ENCODE measurements around the gene GRAMD2B.
"Not testable (repeated sequence)": the region's sequence is repeated elsewhere in the genome, so short reads cannot be mapped to it uniquely, and the experiment has no call there.

GRAMD2B gene

DNA sequence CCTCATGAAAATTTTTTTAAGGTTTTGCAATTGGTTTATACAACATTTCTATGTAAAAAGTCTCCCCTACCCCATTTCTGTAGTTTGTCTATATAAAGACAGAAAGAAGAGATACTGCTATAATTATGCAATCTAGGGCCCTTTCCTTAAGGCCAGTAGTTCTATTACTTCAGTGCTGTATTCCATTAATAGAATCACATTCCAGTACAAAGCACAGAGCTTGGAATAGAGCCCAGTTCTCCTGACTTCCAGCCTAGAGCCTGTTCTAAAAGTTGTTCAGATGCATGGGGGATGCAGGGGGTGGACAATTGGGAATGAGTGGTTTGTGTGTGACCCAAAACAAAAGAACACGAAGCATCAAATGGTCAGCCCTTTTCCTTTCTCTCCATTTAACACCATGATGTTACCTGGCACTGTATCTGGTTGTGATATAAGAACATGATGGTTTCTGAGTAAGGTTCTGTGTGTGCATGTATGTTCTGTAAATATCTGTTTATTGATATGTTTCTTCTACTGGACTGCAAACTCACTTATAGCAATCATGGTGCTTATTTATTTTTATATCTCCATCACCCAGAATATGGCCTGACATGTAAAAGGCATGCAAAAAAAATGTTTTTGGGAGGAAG lies 8.2 kb upstream of the GRAMD2B start:
- no peak for DNase-seq

DNA sequence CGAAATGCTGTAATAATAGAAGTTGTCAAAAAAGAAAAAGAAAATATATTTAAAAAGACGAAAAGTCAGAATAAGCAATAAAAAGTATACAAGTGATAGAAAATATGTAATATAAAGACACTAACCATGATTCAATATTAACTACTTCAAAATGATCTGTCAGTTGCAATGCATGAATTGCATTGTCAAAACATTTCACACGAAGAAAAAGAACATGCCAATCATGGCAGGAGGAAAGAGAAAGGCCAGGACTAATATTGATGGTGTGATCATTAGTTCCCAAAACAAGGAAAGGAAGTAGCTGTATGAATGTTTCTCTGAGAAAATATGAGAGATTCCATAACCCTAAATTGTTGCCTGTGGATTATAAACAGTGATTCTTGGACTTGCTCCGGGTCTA lies 7.4 kb upstream of the GRAMD2B start:
- DNase-seq, result no peak

DNA sequence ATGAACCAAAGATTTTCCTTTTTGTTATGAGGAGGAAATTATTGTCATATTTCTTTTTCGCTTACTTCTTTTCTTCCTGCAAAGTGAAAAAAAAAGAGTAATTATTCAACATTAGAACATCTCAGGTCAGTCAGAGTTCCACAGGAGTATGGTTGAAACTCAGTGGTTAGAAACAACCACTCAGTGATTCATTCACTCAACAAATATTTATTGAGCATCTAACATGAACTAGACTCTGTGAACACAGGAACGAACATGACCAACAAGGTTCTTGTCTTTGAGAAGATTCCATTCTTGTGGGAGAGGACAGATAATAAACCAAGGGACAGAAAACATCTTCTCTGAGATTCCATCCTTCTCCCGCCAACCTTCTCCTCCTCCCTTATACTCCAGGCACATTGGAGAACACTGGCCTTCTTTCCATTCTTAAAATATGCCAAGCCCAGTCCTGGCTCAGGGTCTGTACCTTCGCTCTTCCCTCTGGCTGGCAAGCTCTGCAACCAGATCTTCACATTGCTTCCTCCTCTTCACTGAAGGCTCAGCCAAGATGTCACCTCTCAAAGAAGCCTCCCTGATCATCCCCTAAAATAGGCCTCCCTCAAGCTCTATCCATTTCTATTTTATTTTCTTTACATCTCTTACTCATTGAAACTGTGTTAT lies 6.8 kb upstream of the GRAMD2B start:
- no peak for DNase-seq

DNA sequence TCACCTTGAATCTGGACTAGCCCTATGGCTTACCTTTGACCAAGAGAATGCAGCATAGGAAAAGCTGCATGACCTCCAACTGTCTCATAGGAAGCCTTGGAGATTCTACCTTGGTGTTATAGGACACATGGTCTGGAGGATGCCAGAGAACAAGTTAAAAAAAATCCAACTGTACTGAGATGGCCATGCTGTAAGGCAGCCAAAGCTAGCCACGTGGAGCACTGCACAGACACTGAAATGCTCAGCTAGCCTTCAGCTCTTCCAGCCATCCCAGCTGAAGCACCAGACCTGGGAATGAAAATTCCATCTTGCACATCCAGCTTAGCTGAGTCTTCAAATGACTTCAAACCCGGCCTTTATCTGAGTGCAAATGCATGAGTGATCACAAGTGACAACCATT lies 6.0 kb upstream of the GRAMD2B start:
- DNase-seq, result no peak

DNA sequence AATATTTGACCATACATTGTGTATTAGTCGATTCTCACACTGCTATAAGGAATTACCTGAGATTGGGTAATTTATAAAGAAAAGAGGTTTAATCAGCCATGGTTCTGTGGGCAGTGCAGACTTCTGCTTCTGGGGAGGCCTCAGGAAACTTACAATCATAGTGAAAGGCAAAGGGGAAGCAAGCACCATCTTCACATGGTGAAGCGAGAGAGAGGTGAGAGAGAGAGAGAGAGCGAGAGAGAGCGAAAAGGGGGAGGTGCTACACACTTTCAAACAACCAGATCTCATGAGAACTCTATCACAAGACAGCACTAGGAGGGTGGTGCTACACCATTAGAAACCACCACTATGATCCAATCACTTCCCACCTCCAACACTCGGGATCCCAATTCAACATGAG lies 4.1 kb upstream of the GRAMD2B start:
- no peak for DNase-seq

DNA sequence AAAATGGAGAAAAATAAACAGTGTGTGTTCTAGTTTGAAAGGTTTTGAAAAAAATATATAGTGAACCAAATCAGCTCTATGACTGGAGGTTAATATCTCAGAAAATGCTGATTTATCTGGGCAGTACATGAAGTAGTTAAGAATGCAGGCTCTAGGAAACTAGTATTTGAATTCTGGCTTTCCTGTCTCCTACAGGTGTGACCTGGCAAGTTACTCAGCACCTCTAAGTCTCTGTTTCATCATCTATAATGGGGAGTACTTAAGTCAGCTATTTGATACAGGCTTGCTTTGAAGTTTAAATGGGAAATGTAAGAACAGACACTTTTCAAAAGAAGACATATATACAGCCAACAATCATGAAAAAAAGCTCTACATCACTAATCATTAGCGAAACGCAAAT lies 5.2 kb downstream of the GRAMD2B start:
- DNase-seq, result no peak

DNA sequence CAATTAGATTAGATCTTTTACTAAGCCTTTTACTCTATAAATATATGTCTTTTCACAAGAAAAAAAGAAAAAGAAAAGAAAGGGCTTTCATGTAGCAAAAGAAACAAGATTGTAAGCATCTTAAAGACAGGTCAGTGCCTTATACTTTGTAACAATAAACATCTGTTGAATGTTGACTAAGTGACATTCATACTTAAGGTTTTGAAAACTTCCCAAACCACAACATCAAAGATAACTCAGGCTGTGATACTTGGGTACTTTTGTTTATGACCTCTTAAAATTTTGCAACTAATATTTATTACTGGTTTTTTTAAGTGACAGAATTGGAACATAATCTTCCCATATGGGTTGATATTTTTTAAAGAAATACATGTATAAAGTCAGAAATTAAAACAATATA lies 7.4 kb downstream of the GRAMD2B start:
- DNase-seq, result no peak

DNA sequence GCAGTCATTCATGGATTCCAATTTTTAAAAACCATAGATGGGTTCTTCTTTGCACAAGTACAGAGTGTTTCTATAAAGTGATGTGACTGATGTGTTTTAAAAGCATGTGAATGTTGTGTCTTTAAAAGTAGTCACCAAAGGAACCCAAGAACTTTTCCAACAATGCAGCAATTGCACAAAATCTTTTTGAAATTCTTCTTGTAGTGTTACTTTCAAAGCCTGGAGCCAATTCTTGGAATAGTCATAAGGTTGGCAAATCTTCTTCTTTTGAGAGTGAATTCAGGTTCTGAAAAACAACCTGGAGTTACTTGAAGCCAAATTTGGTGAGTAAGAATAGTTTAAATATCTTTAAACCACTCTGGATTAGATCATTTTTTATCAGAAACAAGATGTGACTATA lies 10.5 kb downstream of the GRAMD2B start:
- DNase-seq, result no peak

DNA sequence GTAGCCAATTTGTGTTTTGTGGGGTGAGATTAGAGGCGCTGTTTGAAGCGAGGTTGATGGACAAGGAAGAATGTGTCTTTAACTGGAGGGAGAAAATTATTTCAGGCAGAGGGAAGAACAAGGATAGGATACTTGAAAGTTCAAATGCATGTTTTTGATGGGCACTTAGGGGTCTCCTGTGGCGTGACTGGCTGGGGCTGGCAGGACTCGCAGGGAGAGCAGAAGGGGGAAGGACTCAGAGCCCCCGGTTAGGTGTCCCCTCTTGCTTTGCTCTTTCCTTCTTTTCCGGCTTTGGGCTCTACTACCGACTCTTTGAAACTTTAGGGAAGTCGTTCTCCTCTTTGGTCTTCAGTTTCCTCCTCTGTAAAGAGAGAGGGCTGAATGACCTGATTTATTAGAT lies 12.1 kb downstream of the GRAMD2B start:
- DNase-seq, result no peak

DNA sequence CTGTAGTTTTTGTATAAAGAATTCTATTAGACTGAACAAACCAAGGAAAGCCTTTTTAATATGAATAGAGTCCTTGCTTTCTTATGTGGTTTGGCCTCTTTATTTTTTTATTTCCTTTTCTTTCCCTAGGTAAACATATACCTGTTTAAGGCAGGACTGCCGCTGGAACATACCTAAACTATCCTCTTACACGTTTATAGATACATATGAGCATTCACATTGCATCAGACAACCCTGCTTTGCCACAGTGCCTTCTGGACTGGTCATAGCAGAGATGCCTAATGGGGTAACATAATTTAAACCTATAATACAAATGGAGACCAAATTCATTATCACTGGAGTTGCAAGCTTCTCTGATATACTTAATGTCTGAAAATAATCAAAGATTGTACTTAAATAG lies 12.5 kb downstream of the GRAMD2B start:
- DNase-seq, result no peak

DNA sequence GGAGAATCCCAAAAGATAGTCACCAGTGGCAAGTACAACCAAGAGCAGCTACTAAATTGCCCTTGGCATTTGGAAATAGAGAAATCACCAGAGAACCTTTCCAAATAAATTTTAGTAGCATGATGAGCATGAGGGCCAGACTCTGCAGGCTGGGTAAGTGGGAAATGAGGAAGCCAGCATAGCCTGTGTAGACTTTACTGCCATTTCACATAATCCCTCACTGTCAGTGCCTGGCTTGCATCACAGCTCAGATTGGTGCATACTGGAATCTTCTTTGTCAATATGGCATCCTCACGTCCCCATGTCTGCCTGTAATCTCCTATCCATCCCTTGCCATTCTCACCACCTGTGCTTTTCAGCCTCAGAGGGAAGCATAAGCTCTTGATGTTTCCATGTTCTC lies 14.5 kb downstream of the GRAMD2B start:
- DNase-seq, result no peak

DNA sequence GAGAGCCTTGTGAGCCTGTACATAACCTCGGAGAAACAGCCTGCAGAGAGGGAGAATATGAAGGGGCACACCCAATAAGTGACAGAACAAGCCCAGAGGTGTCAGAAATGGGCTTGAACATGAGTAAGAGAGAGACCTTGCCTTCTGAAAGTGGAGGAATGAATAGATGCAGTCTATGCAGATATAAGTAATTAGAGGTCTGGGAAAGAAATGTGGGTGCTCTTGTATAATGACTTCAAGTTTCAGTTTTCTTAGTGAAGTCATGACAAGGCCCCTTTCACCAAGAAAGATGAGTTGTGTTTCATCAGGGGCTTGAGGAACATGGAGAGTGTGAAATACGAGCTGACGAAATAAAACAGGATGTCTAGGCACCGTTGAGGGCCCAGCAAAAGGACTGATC lies 15.1 kb downstream of the GRAMD2B start:
- peak; percentile 18 for DNase-seq

DNA sequence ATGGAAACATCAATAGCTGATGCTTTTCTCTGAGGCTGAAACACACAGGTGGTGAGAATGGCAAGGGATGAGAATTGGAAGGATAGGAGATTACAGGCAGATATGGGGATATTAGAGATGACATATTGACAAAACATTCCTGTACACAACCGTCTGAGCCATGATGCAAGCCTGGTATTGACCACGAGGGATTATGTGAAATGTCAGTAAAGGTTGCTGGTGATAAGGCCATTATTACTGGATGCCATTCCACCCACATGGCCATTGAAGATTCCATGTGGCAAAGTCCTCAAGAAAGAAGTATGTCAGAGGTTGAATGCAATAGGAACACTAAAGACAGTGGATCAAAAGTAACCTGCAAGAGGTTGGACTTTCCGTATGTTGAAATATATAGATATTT lies 15.7 kb downstream of the GRAMD2B start:
- no peak for DNase-seq

DNA sequence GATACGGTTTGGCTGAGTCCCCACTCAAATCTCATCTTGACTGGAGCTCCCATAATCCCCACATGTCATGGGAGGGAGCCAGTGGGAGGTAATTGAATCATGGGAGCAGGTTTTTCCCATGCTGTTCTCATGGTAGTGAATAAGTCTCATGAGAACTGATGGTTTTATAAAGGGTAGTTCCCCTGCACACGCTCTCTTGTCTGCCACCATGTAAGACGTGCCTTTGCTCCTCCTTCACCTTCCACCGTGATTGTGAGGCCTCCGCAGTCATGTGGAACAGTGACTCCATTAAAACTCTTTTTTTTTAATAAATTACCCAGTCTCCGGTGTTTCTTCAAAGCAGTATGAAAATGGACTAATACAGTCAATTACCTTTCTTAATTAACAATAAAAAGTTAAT lies 16.5 kb downstream of the GRAMD2B start:
- DNase-seq, result not testable (repeated sequence)

DNA sequence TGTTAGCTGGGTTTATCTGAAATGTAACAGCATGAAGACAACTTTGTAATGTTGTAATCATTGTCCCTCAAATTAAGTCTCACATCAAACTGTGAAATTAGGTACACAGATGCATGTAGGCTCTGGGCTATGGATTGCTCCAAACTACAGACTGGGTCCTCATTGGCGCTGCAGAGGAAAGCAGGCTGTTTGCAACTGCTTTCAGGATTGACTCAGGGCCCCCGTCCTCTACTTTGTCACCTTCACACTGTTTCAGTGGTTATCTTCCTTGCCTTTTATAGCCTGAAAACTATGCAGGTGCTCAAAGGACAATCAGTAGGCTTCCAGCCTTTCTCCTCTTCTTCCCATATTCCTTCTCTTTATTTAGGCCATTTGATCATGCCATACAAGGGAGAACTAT lies 18.0 kb downstream of the GRAMD2B start:
- DNase-seq, result no peak

DNA sequence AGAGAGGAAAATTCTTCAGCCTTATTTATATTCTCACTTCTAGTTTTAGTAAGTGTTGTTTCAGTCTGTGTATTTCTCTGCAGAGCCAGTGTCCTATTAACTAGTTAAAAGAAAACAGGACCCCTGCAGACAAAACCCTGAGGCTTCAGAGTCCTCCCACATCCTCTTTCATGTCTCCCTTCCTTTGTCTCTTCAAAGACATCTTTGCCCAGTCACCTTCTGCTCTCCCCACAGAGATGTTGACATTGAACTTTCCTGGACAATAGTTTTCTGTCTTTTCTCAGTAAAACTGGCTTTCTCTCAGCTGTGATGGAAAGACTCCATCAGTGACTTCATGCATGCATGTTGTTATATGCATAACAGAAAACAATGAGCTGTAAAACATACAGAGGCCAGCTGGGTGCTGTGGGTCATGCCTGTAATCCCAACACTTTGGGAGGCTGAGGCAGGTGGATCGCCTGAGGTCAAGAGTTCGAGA lies 20.2 kb downstream of the GRAMD2B start:
- DNase-seq, result no peak

DNA sequence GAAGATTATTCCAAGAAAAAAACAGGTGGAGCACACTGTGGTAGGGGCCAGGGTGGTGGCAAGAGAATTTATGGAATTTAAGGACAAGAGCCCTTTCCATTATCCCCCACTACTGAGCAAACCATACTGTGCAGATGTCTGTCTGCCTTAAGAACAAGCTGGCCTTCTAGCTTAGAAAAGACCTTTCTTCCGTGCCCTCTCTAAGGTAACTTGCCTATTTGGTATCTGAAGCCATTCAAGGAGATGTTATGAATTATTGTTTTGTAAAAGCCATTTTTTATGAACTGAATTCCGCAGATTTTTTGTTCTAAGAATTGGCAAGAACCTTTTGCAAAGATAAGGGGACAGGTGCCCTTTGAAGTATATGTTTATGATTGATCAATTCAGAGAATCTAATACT lies 20.9 kb downstream of the GRAMD2B start:
- no peak for DNase-seq

DNA sequence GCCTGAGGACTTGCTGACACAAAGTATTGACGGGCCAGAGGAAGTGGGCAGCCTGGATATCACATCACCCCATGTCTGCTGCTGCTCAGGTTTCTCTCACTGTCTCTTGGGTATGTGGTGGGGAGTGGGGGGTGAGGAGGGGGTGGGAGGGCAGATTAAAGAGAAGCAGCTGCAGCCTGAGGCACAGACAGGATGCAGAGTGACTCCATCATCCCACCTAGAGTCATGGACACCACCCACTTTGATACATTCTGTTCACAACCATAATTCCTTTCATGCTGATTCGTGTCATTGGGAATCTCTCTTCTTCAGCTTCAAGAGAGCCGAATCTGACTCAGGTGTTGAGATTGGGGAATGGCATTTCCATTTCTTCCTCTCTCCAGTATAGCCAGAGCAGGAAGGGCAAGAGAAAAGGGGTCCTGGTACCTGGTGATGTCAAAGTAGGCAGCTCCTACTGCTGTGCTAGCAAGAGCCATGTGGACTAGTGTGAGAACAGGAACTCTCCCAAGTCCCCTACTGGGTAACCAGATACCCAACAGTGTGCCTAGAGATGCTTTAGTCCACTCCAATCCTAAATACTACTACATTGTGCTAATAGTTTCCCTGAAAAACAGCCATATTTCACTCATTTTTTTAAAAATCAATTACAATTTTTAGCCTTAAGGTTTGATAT lies 22.4 kb downstream of the GRAMD2B start:
- no peak for DNase-seq

DNA sequence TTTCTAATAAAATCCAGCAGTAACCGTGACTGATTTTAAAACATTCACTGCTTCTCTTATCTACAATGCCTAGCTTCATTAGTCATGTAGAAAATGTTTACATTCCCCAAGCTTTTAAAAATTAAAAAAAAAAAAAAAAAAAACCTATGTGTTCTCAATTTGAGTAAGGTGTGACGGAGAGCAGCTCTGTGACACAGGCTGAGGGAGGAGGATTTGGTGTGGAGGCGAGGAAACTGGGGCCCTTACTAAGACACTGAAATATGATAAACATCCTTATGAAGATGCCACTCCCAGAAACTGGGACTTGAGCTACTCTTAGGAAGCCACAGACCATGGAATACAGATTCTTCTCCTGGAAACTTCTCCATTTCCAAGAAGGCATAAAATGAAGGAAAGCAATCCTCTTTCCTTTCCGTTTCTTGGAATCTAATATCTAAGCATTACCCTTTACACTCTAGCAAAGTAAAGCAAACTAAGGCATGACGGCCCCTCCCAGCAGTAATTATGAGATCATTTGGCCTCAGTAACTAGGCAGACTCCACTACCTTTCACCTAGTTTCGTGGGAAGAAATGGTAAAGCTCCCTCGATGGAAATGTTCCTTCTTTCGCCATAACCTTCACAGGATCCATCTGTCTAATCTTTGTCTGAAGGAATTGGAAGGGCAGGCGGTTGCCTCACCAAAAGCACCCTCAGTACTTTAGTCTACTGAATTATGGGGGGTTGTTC lies 23.5 kb downstream of the GRAMD2B start:
- DNase-seq, result peak; percentile 68

DNA sequence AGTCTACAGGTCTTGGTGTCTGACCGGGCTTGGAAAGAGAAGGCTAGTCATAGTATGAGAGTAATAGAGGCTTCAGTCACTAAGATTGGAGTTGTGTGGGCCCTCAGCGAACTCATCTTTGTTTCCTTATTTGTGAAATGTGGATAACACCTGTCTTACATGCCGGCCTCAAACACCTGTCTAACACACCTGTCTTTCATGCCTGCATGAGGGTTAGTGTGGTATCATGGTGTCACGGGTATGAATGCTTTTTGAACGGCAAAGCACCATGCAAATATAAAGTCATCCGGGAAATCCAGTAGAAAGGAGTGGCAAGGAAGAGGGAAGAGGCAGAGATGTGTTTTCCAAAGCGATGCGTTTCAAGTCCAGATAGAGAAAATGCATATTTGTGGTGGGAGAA lies 25.5 kb downstream of the GRAMD2B start:
- DNase-seq, result no peak

DNA sequence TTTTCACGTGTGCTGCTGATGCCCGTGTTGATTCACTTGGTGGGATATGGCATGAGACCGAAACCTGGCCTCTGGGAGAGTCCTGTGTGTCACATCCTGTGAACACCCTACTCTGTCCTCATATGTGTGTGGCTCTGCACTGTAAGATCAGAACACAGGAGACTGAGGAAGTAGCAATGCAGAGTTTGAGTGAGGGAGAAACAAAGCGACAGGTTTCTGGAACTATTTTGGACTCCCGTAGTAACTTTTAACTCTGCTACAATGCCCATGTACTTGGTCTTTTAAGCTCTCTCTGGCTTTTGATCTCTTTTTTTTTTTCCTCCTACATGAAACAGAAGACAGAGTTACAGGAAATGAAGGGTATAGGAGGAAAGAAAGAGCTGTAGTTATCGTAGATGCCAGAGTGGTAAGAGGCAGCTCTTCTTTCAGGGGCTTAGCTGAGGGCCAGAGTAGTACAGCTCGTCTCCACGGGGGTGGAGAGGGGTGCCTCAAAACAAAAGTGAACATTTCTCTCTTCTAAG lies 26.6 kb downstream of the GRAMD2B start:
- peak; percentile 71 for DNase-seq

DNA sequence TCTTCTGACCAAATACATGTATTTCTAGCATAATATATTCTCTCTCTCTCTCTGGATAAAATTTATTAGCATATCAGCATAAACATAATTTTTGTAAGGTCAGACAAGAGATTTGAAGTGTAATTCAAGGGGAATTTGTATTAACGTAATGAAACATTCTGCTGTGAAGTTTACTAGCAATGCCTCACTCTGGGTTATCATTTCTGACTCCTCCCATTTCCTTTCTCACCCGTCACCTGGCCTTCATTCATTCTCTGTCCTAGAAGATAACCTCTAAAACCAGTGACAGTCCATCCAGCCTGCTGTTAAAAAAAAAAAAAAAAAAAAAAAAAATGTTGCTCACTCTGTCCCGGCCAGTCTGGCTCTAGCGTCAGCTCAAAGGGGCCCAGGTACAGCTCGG lies 27.1 kb downstream of the GRAMD2B start:
- DNase-seq, result peak; percentile 35

DNA sequence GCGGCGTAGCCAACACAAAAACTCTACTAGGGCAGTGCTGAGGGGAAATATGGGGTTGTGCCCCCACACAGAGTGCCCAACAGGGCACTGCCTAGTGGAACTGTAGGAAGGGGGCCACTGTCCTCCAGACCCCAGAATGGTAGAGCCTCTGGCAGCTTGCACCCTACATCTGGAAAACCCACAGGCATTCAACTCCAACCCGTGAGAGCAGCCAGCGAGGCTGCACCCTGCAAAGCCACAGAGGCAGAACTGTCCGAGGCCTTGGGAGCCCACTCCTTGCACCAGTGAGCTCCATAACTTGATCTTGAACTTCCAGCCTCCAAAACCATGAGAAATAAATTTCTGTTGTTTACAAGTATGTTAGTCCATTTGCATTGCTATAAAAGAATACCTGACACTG lies 27.7 kb downstream of the GRAMD2B start:
- no peak for DNase-seq

DNA sequence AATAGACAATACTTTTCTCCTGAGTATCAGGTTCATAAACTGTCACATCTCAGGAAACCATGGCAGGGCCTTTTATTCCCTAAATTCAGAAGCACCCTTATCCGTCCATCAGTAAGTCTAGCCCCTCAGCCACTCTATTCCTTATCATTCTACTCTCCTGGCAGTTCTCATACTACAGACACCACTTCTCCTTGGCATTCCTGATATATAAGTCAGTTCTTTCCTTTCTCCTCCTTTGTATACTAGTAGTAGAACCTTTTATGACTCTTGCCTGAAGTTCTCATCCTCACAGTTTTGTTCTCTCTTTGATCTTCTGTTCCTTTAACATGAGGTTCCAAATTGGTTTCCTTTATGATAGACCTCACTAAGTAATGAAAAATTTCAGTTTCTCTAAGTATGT lies 29.3 kb downstream of the GRAMD2B start:
- DNase-seq, result no peak
